ENCODE measurements around the gene RPGRIP1L. TPM values are rescaled to one million over a fixed set of nuclear protein-coding genes. Genes with fewer than 3 reads are reported as not detected.

The RPGRIP1L gene
- total and polyA plus RNA-seq, 2 of the 8 experiments (the other 6 are each of a cell fraction or from before 2014, with no cell fraction given) = 4.0 to 13.7 TPM

GRCh38 chr16:53556521-53556920 lies 147.1 kb downstream of the RPGRIP1L start:
- no peak overlapping the region for H4K91ac ChIP-seq (replicated peaks; ENCODE audit: insufficient read length, low read length)
- no peak overlapping the region for H4K8ac ChIP-seq (ENCODE audit: extremely low read depth, insufficient read depth, low read length)
- peaks cover 0 to 2% (median 0%) of the 10 kb centered on the region in 4 experiments; a peak in 1 of 7 replicates for H3K27me3 ChIP-seq (replicated peaks in 1 of 4; ENCODE audit: control insufficient read depth in 3 of 4, extremely low read depth in 1 of 4, insufficient read depth in 3 of 4, low read length in 3 of 4)
- no peak overlapping the region for H2BK120ac ChIP-seq (replicated peaks; ENCODE audit: low read depth, low read length)
- no peak for DNase-seq (ENCODE audit: low read depth in 1 of 2, low spot score in 2 of 2)
- no peaks in the 10 kb centered on the region for H4K20me1 ChIP-seq (replicated peaks in 1 of 2; ENCODE audit: control insufficient read depth in 1 of 2, insufficient read depth in 2 of 2, low read length in 2 of 2)
- no peak overlapping the region for H3K9ac ChIP-seq (replicated peaks in 1 of 4; ENCODE audit: extremely low read depth in 1 of 4, low read depth in 3 of 4, low read length in 3 of 4)
- no peak overlapping the region for H3K27ac ChIP-seq (ENCODE audit: low read depth, low read length)
- no peak overlapping the region for H2AFZ ChIP-seq (ENCODE audit: low read length)
- H2BK5ac ChIP-seq (ENCODE audit: low read depth, low read length) = no peak overlapping the region
- no peak overlapping the region for H3K18ac ChIP-seq (ENCODE audit: extremely low read depth, low read length)
- WGBS, 2 experiments (ENCODE audit: extremely low coverage in 1 of 2, insufficient coverage in 1 of 2, insufficient read length in 1 of 2, insufficient replicate concordance in 2 of 2, low coverage in 1 of 2, low lambda C conversion rate in 2 of 2, missing lambda C conversion rate in 1 of 2) = 93% methylated on average over 8 of the region's 8 CpGs; no CpG with 5 or more reads in 1 of the 2 experiments
- H3K23me2 ChIP-seq (ENCODE audit: low read depth, low read length) = no peaks in the 10 kb centered on the region
- H2BK12ac ChIP-seq (ENCODE audit: low read depth, low read length) = no peak overlapping the region
- no peak overlapping the region for H3K23ac ChIP-seq (ENCODE audit: insufficient read length)
- H3K79me2 ChIP-seq (ENCODE audit: control insufficient read depth in 1 of 2, insufficient read depth in 2 of 2, low read length in 2 of 2) = no peaks in the 10 kb centered on the region
- no peak overlapping the region for H4K5ac ChIP-seq (ENCODE audit: insufficient read length, low read depth, low read length)
- no peak overlapping the region for H3K4ac ChIP-seq (replicated peaks; ENCODE audit: insufficient read length, low read depth, low read length)
- H2AK5ac ChIP-seq (ENCODE audit: low read depth, low read length) = no peak overlapping the region
- no peaks in the 10 kb centered on the region for H3K36me3 ChIP-seq (ENCODE audit: control insufficient read depth in 2 of 4, insufficient read depth in 4 of 4, low read length in 3 of 4)
- H3K4me1 ChIP-seq (replicated peaks in 1 of 4; ENCODE audit: control insufficient read depth in 3 of 4, insufficient read depth in 4 of 4, low read length in 3 of 4) = peaks cover 0 to 4% (median under 1%) of the 10 kb centered on the region in 4 experiments; a peak in 2 of 7 replicates
- H3K4me3 ChIP-seq (ENCODE audit: extremely low read depth in 1 of 4, insufficient read depth in 2 of 4, low read depth in 3 of 4, low read length in 4 of 4) = no peak overlapping the region
- H3K9me3 ChIP-seq (ENCODE audit: insufficient read depth in 2 of 2, low read depth in 1 of 2, low read length in 1 of 2) = no peaks in the 10 kb centered on the region
- H3K4me2 ChIP-seq (ENCODE audit: insufficient read depth in 1 of 2, low read depth in 2 of 2, low read length in 2 of 2) = no peak overlapping the region
- TF ChIP-seq JUND (IDR thresholded peaks at IDR 0.05; ENCODE audit: low read length) = no peak
- TF ChIP-seq NANOG (IDR thresholded peaks at IDR 0.05; ENCODE audit: insufficient read depth, low read depth, low read length, poor library complexity, severe bottlenecking) = no peak
- no peak for TF ChIP-seq CHD1 (IDR thresholded peaks at IDR 0.05; ENCODE audit: low read depth, low read length)
- no peak for TF ChIP-seq SP4 (IDR thresholded peaks at IDR 0.05; ENCODE audit: low read length)
- no peak for TF ChIP-seq USF2 (IDR thresholded peaks at IDR 0.05; ENCODE audit: low read length)
- TF ChIP-seq FOSL1 (IDR thresholded peaks at IDR 0.05; ENCODE audit: insufficient read depth, low read depth, low read length) = no peak
- no peak for TF ChIP-seq TAF7 (optimal IDR thresholded peaks at IDR 0.05; ENCODE audit: borderline replicate concordance, low read depth, low read length)
- no peak for TF ChIP-seq MAFK (IDR thresholded peaks at IDR 0.05; ENCODE audit: low read depth, low read length)
- no peak for TF ChIP-seq POU5F1 (IDR thresholded peaks at IDR 0.05; ENCODE audit: low read depth, low read length)
- TF ChIP-seq RFX5 (IDR thresholded peaks at IDR 0.05; ENCODE audit: borderline replicate concordance, low read depth, low read length) = no peak
- TF ChIP-seq BACH1 (IDR thresholded peaks at IDR 0.05; ENCODE audit: low read length) = no peak
- TF ChIP-seq CREB1 (IDR thresholded peaks at IDR 0.05) = no peak
- no peak for TF ChIP-seq KDM1A (IDR thresholded peaks at IDR 0.05; ENCODE audit: borderline replicate concordance, low read length)
- TF ChIP-seq RBBP5 (IDR thresholded peaks at IDR 0.05; ENCODE audit: borderline replicate concordance, low read depth, low read length) = no peak
- no peak overlapping the region for H2BK15ac ChIP-seq (ENCODE audit: low read length)
- POLR2A ChIA-PET (ENCODE audit: partially characterized antibody) = no interaction called here
- H3K56ac ChIP-seq (replicated peaks; ENCODE audit: insufficient read length, low read depth, low read length) = no peak overlapping the region
- FAIRE-seq = no peak
- H2BK20ac ChIP-seq (ENCODE audit: low read length) = no peak overlapping the region
- H3K14ac ChIP-seq (ENCODE audit: insufficient read length) = no peak overlapping the region
- CTCF ChIA-PET (ENCODE audit: partially characterized antibody) = interaction anchor here (1.3 kb wide), 1 partner anchor 187 kb away, joined by 3 read pairs; no protein-coding TSS in a partner anchor
- no peaks in the 10 kb centered on the region for H3K79me1 ChIP-seq (ENCODE audit: low read depth, low read length)

Data from H1 (cell line).